ENCODE results near the gene CNMD. TPM values are rescaled to one million over a fixed set of nuclear protein-coding genes. Genes with fewer than 3 reads are reported as not detected.

Gene CNMD
- total and polyA plus RNA-seq, 2 of the 8 experiments (the other 6 are each of a cell fraction or from before 2014, with no cell fraction given): 87.4 to 113 TPM

DNA sequence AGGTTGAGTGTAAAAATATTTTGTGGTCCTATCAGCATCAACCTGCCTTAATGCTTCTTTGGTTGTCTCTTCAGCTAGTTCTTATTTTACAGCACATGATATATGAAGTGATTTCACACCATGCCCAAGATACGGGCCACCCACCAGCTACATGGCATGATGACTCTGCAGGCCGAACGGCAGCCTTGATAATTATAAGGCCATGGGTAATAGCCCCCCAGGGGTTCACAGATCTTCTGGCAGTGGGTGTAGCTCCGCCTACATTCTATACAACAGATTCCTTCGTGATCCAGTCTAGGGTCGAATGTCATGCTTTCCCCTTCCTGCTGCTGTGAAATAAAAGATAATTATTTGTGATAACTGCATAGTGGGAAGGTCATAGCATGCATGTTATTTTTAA is 36.1 kb downstream of the CNMD start:
- FAIRE-seq: no peak
- Histone ChIP-seq H4K20me1 (replicated peaks in 1 of 2; ENCODE audit: control insufficient read depth in 1 of 2, insufficient read depth in 2 of 2, low read length in 2 of 2) (no peaks in the 10 kb centered on the region), H3K36me3 (ENCODE audit: control insufficient read depth in 2 of 4, insufficient read depth in 4 of 4, low read length in 3 of 4) (peaks cover 0 to 17% (median 2%) of the 10 kb centered on the region in 4 experiments; a peak in 3 of 8 replicates), H3K4me1 (replicated peaks in 1 of 4; ENCODE audit: control insufficient read depth in 3 of 4, insufficient read depth in 4 of 4, low read length in 3 of 4) (peaks cover 0 to 3% (median 1%) of the 10 kb centered on the region in 4 experiments; a peak in 3 of 7 replicates), H3K27ac (ENCODE audit: low read depth, low read length) (no peak overlapping the region), H2AFZ (ENCODE audit: low read length) (no peak overlapping the region), H3K4me2 (ENCODE audit: insufficient read depth in 1 of 2, low read depth in 2 of 2, low read length in 2 of 2) (no peak overlapping the region), H3K23me2 (ENCODE audit: low read depth, low read length) (0 out of 2 replicates have a peak, but pooled peaks cover 2% of the 10 kb centered on the region), H2AK5ac (ENCODE audit: low read depth, low read length) (no peak overlapping the region), H2BK120ac (replicated peaks; ENCODE audit: low read depth, low read length) (no peak overlapping the region), H4K5ac (ENCODE audit: insufficient read length, low read depth, low read length) (no peak overlapping the region), H3K4me3 (ENCODE audit: extremely low read depth in 1 of 4, insufficient read depth in 2 of 4, low read depth in 3 of 4, low read length in 4 of 4) (no peak overlapping the region), H3K9ac (replicated peaks in 1 of 4; ENCODE audit: extremely low read depth in 1 of 4, low read depth in 3 of 4, low read length in 3 of 4) (no peak overlapping the region), H3K79me2 (ENCODE audit: control insufficient read depth in 1 of 2, insufficient read depth in 2 of 2, low read length in 2 of 2) (no peaks in the 10 kb centered on the region), H3K9me3 (ENCODE audit: insufficient read depth in 2 of 2, low read depth in 1 of 2, low read length in 1 of 2) (no peaks in the 10 kb centered on the region), H3K56ac (replicated peaks; ENCODE audit: insufficient read length, low read depth, low read length) (no peak overlapping the region), H3K18ac (ENCODE audit: extremely low read depth, low read length) (no peak overlapping the region), H2BK20ac (ENCODE audit: low read length) (no peak overlapping the region), H2BK15ac (ENCODE audit: low read length) (no peak overlapping the region), H3K27me3 (replicated peaks in 1 of 4; ENCODE audit: control insufficient read depth in 3 of 4, extremely low read depth in 1 of 4, insufficient read depth in 3 of 4, low read length in 3 of 4) (no peaks in the 10 kb centered on the region), H3K79me1 (ENCODE audit: low read depth, low read length) (no peaks in the 10 kb centered on the region), H3K4ac (replicated peaks; ENCODE audit: insufficient read length, low read depth, low read length) (no peak overlapping the region), H4K91ac (replicated peaks; ENCODE audit: insufficient read length, low read length) (no peak overlapping the region), H2BK5ac (ENCODE audit: low read depth, low read length) (no peak overlapping the region), H4K8ac (ENCODE audit: extremely low read depth, insufficient read depth, low read length) (no peak overlapping the region), H3K23ac (ENCODE audit: insufficient read length) (no peak overlapping the region), H3K14ac (ENCODE audit: insufficient read length) (no peak overlapping the region), H2BK12ac (ENCODE audit: low read depth, low read length) (no peak overlapping the region)
- ChIA-PET CTCF (ENCODE audit: partially characterized antibody) (interaction anchor here (0.6 to 3.3 kb wide), 9 partner anchors 12 to 108 kb away, joined by 3 to 18 read pairs (median 4); no protein-coding TSS in a partner anchor), POLR2A (ENCODE audit: partially characterized antibody) (interaction anchor here (0.7 to 3.4 kb wide), 8 partner anchors 9 to 106 kb away, joined by 3 to 13 read pairs (median 4); partner anchors contain the start of gene CNMD)
- DNase-seq (ENCODE audit: low read depth in 1 of 2, low spot score in 2 of 2): no peak
- 79% methylated on average over 6 of the region's 6 CpGs; no CpG with 5 or more reads in 1 of the 2 experiments for WGBS, 2 experiments (ENCODE audit: extremely low coverage in 1 of 2, insufficient coverage in 1 of 2, insufficient read length in 1 of 2, insufficient replicate concordance in 2 of 2, low coverage in 1 of 2, low lambda C conversion rate in 2 of 2, missing lambda C conversion rate in 1 of 2)
- TF ChIP-seq GABPA (IDR thresholded peaks at IDR 0.05; ENCODE audit: borderline replicate concordance, insufficient read depth, low read length): no peak
- TF ChIP-seq SRF (IDR thresholded peaks at IDR 0.05; ENCODE audit: low read depth, low read length): no peak
- no peak for TF ChIP-seq KDM5A (IDR thresholded peaks at IDR 0.05; ENCODE audit: low read length)
- TF ChIP-seq POLR2A (IDR thresholded peaks at IDR 0.05; ENCODE audit: control extremely low read depth in 1 of 2, low read depth in 2 of 2, low read length in 2 of 2): no peak
- no peak for TF ChIP-seq RNF2 (IDR thresholded peaks at IDR 0.05; ENCODE audit: borderline replicate concordance, low read depth, low read length, missing control alignments, poor library complexity, severe bottlenecking)
- TF ChIP-seq SP4 (IDR thresholded peaks at IDR 0.05; ENCODE audit: low read length): no peak
- TF ChIP-seq KDM1A (IDR thresholded peaks at IDR 0.05; ENCODE audit: borderline replicate concordance, low read length): no peak
- no peak for TF ChIP-seq KDM4A (IDR thresholded peaks at IDR 0.05; ENCODE audit: low read depth, low read length, severe bottlenecking)
- no peak for TF ChIP-seq SIX5 (IDR thresholded peaks at IDR 0.05; ENCODE audit: low read depth, low read length)
- no peak for TF ChIP-seq SIN3A (conservative IDR thresholded peaks at IDR 0.05 in 1 of 2, IDR thresholded peaks at IDR 0.05 in 1 of 2; ENCODE audit: low read depth in 1 of 2, low read length in 2 of 2)
- no peak for TF ChIP-seq BACH1 (IDR thresholded peaks at IDR 0.05; ENCODE audit: low read length)
- no peak for TF ChIP-seq TBP (IDR thresholded peaks at IDR 0.05; ENCODE audit: low read depth, low read length)
- TF ChIP-seq EP300 (IDR thresholded peaks at IDR 0.05; ENCODE audit: borderline replicate concordance in 1 of 2, low read depth in 2 of 2, low read length in 2 of 2): no peak
- TF ChIP-seq NRF1 (IDR thresholded peaks at IDR 0.05; ENCODE audit: low read depth, low read length): no peak
- no peak for TF ChIP-seq CHD2 (IDR thresholded peaks at IDR 0.05; ENCODE audit: low read length)

Measured in H1 (cell line).